CD4-positive, alpha-beta T cell (primary cell): ENCODE data around the gene FEM1A. TPM values are rescaled to one million over a fixed set of nuclear protein-coding genes. Genes with fewer than 3 reads are reported as not detected.

Experiments
- ATAC-seq: fragments of 200-7000 bp; cut with Tn5 transposase; one replicate; pipeline ENCODE4 v1.10.0; 2022; ENCODE audit warnings: mild to moderate bottlenecking; ENCODE audit not compliant: poor library complexity
- CTCF ChIA-PET: fragments of 350-600 bp; sonication (Branson Sonifier 250); formaldehyde crosslinking; loops from one replicate; lab custom pipeline; 2021; ENCODE audit warnings: antibody characterized with exemption, inconsistent platforms; lab: Charles Lee
- POLR2A ChIA-PET: fragments of 350-600 bp; sonication (Branson Sonifier 250); formaldehyde crosslinking; loops from one replicate; lab custom pipeline; 2021; ENCODE audit warnings: antibody characterized with exemption, inconsistent platforms; lab: Charles Lee
- DNase-seq, 14 experiments: peaks; one replicate each; pipeline ENCODE4 v3.0.0-alpha.2; 2013 to 2020; ENCODE audit warnings: mixed read lengths in 2 of 14
- H3K27ac ChIP-seq, 2 donors: one replicate each; pipeline versions ENCODE4 v1.5.1 to v1.7.0; 2013; ENCODE audit warnings: low read length in 2 of 2, low read depth in 1 of 2, mild to moderate bottlenecking in 1 of 2
- H3K27me3 ChIP-seq, 2 experiments: 1 replicate in 1 of 2; 2 replicates in 1 of 2; pipeline versions ENCODE4 v1.6.1 to v1.7.0; 2013; ENCODE audit warnings: low read length in 2 of 2, control low read depth in 1 of 2, mild to moderate bottlenecking in 1 of 2, moderate library complexity in 1 of 2; ENCODE audit not compliant: insufficient read depth in 2 of 2, control insufficient read depth in 1 of 2
- H3K36me3 ChIP-seq: one replicate; pipeline ENCODE4 v1.6.1; 2013; ENCODE audit warnings: low read length, control low read depth; ENCODE audit not compliant: insufficient read depth
- H3K4me1 ChIP-seq: one replicate; pipeline ENCODE4 v1.6.1; 2013; ENCODE audit warnings: low read length, control low read depth; ENCODE audit not compliant: insufficient read depth
- H3K4me3 ChIP-seq: one replicate; pipeline ENCODE4 v1.5.1; 2013; ENCODE audit warnings: mild to moderate bottlenecking, low read length, moderate library complexity
- H3K9me3 ChIP-seq, 2 experiments: 1 replicate in 1 of 2; 2 replicates in 1 of 2; pipeline versions ENCODE4 v1.6.1 to v1.7.0; 2013; ENCODE audit warnings: low read length in 2 of 2, mild to moderate bottlenecking in 2 of 2, control low read depth in 1 of 2, moderate library complexity in 1 of 2; ENCODE audit not compliant: control insufficient read depth in 1 of 2, insufficient read depth in 1 of 2
- H3K27ac Mint-ChIP-seq: one replicate; pipeline ENCODE4 v1.8.0; 2020; ENCODE audit warnings: mixed read lengths
- H3K27me3 Mint-ChIP-seq: one replicate; pipeline ENCODE4 v1.8.0; 2021; ENCODE audit warnings: mixed read lengths
- H3K36me3 Mint-ChIP-seq: one replicate; pipeline ENCODE4 v1.8.0; 2021; ENCODE audit warnings: low read depth, mixed read lengths
- H3K4me1 Mint-ChIP-seq: one replicate; pipeline ENCODE4 v1.8.0; 2021; ENCODE audit warnings: low read depth, mixed read lengths
- H3K4me3 Mint-ChIP-seq: one replicate; pipeline ENCODE4 v1.8.0; 2020; ENCODE audit warnings: mild to moderate bottlenecking, mixed read lengths
- H3K9me3 Mint-ChIP-seq: one replicate; pipeline ENCODE4 v1.8.0; 2020; ENCODE audit warnings: mixed read lengths
- intact Hi-C, 2 experiments: fragments of 100-400 bp; cut with DNase I in 1 of 2; cut with micrococcal nuclease in 1 of 2; formaldehyde crosslinking; loops; one replicate each; pipeline versions ENCODE4 v1.15.1 to v1.9.0; 2023 to 2025; cut with DNase I, micrococcal nuclease
- total RNA-seq, 174 experiments: library from RNA in 2 of 174; stranded (reverse) in 2 of 174; gene quantifications; one replicate each; pipeline ENCODE4 v1.2.3 and lab custom pipeline; 2021 to 2026
- TF ChIP-seq, protein P1 (sequence below): fragments of 200-600 bp; IDR thresholded peaks from one replicate; pipeline ENCODE4 v1.8.0; 2022; ENCODE audit warnings: antibody characterized with exemption, mild to moderate bottlenecking

Gene FEM1A
- total RNA-seq, 2 experiments from 2014 or later, result 11.8 to 12.1 TPM

DNA sequence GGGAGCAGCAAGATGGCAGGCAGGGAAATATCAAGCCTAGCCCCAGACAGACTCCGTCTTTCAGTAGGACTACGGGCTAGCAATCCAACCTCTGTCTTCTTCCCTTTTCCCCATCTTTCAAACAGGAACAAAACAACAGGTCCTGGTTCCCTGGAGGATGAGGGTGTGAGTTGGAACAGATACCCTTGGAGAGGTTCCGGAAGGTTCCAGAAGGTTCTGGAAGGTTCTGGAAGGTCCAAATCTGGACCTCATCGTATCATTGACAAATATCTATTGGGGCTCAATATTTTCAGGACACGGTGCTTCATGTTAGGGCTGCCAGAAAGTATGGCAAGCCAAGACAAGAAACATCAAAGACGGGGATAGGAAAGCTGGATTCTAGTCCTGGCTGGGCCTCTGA lies 28.5 kb upstream of the FEM1A start:
- H3K27ac ChIP-seq, result no peak overlapping the region
- TF ChIP-seq, protein P1, sequence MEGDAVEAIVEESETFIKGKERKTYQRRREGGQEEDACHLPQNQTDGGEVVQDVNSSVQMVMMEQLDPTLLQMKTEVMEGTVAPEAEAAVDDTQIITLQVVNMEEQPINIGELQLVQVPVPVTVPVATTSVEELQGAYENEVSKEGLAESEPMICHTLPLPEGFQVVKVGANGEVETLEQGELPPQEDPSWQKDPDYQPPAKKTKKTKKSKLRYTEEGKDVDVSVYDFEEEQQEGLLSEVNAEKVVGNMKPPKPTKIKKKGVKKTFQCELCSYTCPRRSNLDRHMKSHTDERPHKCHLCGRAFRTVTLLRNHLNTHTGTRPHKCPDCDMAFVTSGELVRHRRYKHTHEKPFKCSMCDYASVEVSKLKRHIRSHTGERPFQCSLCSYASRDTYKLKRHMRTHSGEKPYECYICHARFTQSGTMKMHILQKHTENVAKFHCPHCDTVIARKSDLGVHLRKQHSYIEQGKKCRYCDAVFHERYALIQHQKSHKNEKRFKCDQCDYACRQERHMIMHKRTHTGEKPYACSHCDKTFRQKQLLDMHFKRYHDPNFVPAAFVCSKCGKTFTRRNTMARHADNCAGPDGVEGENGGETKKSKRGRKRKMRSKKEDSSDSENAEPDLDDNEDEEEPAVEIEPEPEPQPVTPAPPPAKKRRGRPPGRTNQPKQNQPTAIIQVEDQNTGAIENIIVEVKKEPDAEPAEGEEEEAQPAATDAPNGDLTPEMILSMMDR, result no peak
- H3K9me3 Mint-ChIP-seq, result no peaks in the 10 kb centered on the region
- no peak for DNase-seq
- no peaks in the 10 kb centered on the region for H3K36me3 ChIP-seq
- no peak for ATAC-seq
- H3K4me3 Mint-ChIP-seq, result no peak overlapping the region
- H3K4me1 ChIP-seq, result peaks cover 13% of the 10 kb centered on the region
- no peak overlapping the region for H3K27ac Mint-ChIP-seq
- CTCF ChIA-PET, result no interaction called here
- peaks cover 0 to 16% of the 10 kb centered on the region in 2 experiments for H3K9me3 ChIP-seq
- H3K4me1 Mint-ChIP-seq, result no peaks in the 10 kb centered on the region
- intact Hi-C loops, result no loop called here
- peaks cover 62% of the 10 kb centered on the region for H3K27me3 Mint-ChIP-seq
- H3K36me3 Mint-ChIP-seq, result no peaks in the 10 kb centered on the region
- H3K4me3 ChIP-seq, result no peak overlapping the region
- POLR2A ChIA-PET, result no interaction called here
- peaks cover 41 to 42% of the 10 kb centered on the region in 2 experiments for H3K27me3 ChIP-seq

DNA sequence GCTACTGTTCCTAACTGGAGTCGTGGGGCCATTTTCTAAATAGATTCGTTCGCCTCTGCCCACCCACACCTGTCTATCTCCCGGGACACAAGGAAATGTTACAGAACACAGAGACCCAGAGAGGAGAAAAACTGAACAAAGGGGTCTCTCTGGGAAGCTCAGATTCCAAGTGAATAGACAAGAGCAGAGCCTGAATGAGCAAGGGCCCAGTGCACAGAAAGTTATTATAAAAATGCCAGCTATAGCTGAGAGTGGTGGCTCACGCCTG lies 27.2 kb upstream of the FEM1A start:
- no peak overlapping the region for H3K27ac Mint-ChIP-seq
- H3K27me3 Mint-ChIP-seq, result peaks cover 50% of the 10 kb centered on the region
- no peak overlapping the region for H3K4me3 Mint-ChIP-seq
- Histone ChIP-seq H3K27ac (no peak overlapping the region), H3K9me3 (peaks cover 0 to 7% of the 10 kb centered on the region in 2 experiments), H3K4me1 (peaks cover 16% of the 10 kb centered on the region), H3K4me3 (no peak overlapping the region), H3K27me3 (peaks cover 35 to 41% of the 10 kb centered on the region in 2 experiments), H3K36me3 (no peaks in the 10 kb centered on the region)
- no peak for DNase-seq
- ChIA-PET POLR2A (no interaction called here), CTCF (no interaction called here)
- no peaks in the 10 kb centered on the region for H3K9me3 Mint-ChIP-seq
- intact Hi-C loops, result no loop called here
- H3K36me3 Mint-ChIP-seq, result no peaks in the 10 kb centered on the region
- no peak for ATAC-seq
- TF ChIP-seq, protein P1, result no peak
- peaks cover 1% of the 10 kb centered on the region for H3K4me1 Mint-ChIP-seq

DNA sequence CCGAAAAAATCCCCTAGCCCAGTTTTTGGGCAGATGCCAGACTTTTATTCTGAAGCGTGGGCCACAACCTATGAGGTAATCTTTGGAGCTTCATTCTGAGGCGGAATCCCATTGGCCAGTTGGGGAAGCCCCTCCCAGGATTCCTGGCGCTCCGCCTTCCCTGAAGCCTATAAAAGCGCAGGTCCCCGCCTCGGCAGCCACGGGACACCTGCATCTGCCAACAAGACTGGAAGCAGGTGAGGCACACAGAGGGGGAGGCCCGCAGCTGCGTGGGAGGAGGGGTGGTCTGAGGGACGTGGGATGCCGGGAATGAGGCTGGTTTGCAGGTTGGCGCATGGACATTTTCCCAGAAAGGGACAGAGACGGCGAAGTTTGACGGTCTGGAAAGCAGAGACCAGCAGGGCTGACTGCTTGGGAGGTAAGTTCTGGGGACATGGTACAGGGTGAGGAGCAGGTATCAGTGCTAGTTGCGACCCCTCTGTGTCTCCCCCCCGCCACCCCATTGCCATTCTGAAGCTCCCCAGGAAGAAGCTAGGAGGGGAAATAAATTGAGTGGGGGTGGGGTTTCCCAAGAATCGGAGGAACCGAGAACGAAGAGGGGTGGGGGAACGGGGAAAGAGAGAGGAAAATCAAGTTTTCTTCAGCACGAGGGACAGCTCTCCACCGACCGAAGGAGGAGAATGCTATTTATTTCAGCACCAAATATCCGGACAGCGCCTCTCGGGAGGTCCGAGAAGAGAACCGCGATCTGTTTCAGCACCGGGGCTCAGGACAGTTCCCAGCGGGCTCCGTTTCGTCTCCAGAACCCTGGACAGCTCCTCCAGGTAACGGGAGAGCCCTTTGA lies 22.4 kb upstream of the FEM1A start:
- Mint-ChIP-seq H3K4me1 (peaks cover 5% of the 10 kb centered on the region), H3K9me3 (peaks cover 3% of the 10 kb centered on the region), H3K4me3 (no peak overlapping the region), H3K27me3 (peaks cover 36% of the 10 kb centered on the region), H3K36me3 (no peaks in the 10 kb centered on the region), H3K27ac (no peak overlapping the region)
- Histone ChIP-seq H3K36me3 (no peaks in the 10 kb centered on the region), H3K4me1 (peaks cover 5% of the 10 kb centered on the region), H3K4me3 (no peak overlapping the region), H3K9me3 (no peaks in the 10 kb centered on the region), H3K27me3 (peaks cover under 1 to 3% of the 10 kb centered on the region in 2 experiments), H3K27ac (no peak overlapping the region)
- ChIA-PET CTCF (interaction anchor here (0.8 to 1.3 kb wide), 3 partner anchors 22 to 37 kb away, joined by 3 to 7 read pairs (median 5); partner anchors contain the start of gene FEM1A), POLR2A (interaction anchor here (1.2 to 1.6 kb wide), 2 partner anchors 22 to 44 kb away, joined by 3 to 8 read pairs; partner anchors contain the start of gene FEM1A)
- DNase-seq, result peak; percentile 65 to 91 (median 74)
- ATAC-seq, result peak; percentile 97
- intact Hi-C loops, result no loop called here
- TF ChIP-seq, protein P1, result no peak
